H1 (cell line): ENCODE data around the gene COL21A1. TPM values are rescaled to one million over a fixed set of nuclear protein-coding genes. Genes with fewer than 3 reads are reported as not detected.

Experiments used
- EGR1 ChIP-seq: IDR thresholded peaks from 2 replicates; pipeline ENCODE4 v1.6.1; 2011; ENCODE audit warnings: low read depth, low read length, borderline replicate concordance
- EZH2 ChIP-seq: fragments of 200-600 bp; sonication (generic); IDR thresholded peaks from 2 replicates; pipeline ENCODE4 v1.7.1; 2012; ENCODE audit warnings: low read depth, mild to moderate bottlenecking, moderate library complexity, low read length, inconsistent platforms; ENCODE audit not compliant: severe bottlenecking
- HDAC2 ChIP-seq, 2 experiments: fragments of 300-600 bp in 1 of 2; sonication (generic) in 1 of 2; IDR thresholded peaks; 2 replicates each; pipeline ENCODE4 v1.6.1; 2011 to 2012; ENCODE audit warnings: low read depth in 2 of 2, low read length in 2 of 2, mild to moderate bottlenecking in 2 of 2, moderate library complexity in 2 of 2, borderline replicate concordance in 1 of 2, inconsistent platforms in 1 of 2
- HDAC6 ChIP-seq: IDR thresholded peaks from one replicate; pipeline ENCODE4 v1.7.1; 2012; ENCODE audit warnings: low read depth, mild to moderate bottlenecking, inconsistent platforms, low read length, moderate library complexity
- KDM4A ChIP-seq: IDR thresholded peaks from one replicate; pipeline ENCODE4 v1.7.1; 2012; ENCODE audit warnings: low read depth, mild to moderate bottlenecking, moderate library complexity, low read length, inconsistent platforms; ENCODE audit not compliant: severe bottlenecking
- RBBP5 ChIP-seq: IDR thresholded peaks from 2 replicates; pipeline ENCODE4 v1.7.1; 2012; ENCODE audit warnings: low read depth, mild to moderate bottlenecking, inconsistent platforms, low read length, moderate library complexity, borderline replicate concordance
- RFX5 ChIP-seq: IDR thresholded peaks from 2 replicates; pipeline ENCODE4 v1.6.1; 2011; ENCODE audit warnings: low read depth, low read length, improper control_type of control experiment, borderline replicate concordance
- SP4 ChIP-seq: IDR thresholded peaks from 2 replicates; pipeline ENCODE4 v1.6.1; 2012; ENCODE audit warnings: low read length, inconsistent platforms
- TEAD4 ChIP-seq: IDR thresholded peaks from 2 replicates; pipeline ENCODE4 v1.6.1; 2012; ENCODE audit warnings: low read depth, low read length, inconsistent platforms, mixed read lengths
- polyA plus RNA-seq, 7 experiments: library from polyadenylated mRNA; depleted of rRNA in 3 of 7; stranded (reverse) in 5 of 7; unstranded in 2 of 7; fragments of >200 nt in 5 of 7; fragments of 200-250 nt in 2 of 7; gene quantifications; 1 replicate in 5 of 7; 2 replicates in 1 of 7; 4 replicates in 1 of 7; pipeline versions ENCODE4 v1.2.1 to v1.2.3, GENCODE V29; 2011 to 2013; ENCODE audit warnings: missing spikeins in 2 of 7, mixed read lengths in 2 of 7
- total RNA-seq: library from RNA; stranded (reverse); fragmentation: NEBNext Ultra II Directional; extraction: Animal tissue kit (Norgen Biotek cat#: 25700); gene quantifications from 2 replicates; pipeline ENCODE4 v1.2.1, GENCODE V29; 2021

COL21A1 gene
- total and polyA plus RNA-seq, 2 of the 8 experiments (the other 6 are each of a cell fraction or from before 2014, with no cell fraction given), result 1.6 to 3.4 TPM

- no peak for TF ChIP-seq RBBP5
- TF ChIP-seq HDAC6, result no peak
- no peak for TF ChIP-seq EGR1
- TF ChIP-seq EZH2, result no peak
- no peak for TF ChIP-seq RFX5
- no peak for TF ChIP-seq KDM4A
- no peak for TF ChIP-seq SP4
- no peak for TF ChIP-seq TEAD4
- TF ChIP-seq HDAC2 (IDR thresholded peaks at IDR 0.05; ENCODE audit: borderline replicate concordance in 1 of 2, low read depth in 2 of 2, low read length in 2 of 2), result no peak
Measured at GRCh38 chr6:56104591-56104990, 142.8 kb downstream of the COL21A1 start (continued).
